ENCODE measurements around the gene UTP25.
"Not testable (repeated sequence)": the region's sequence is repeated elsewhere in the genome, so short reads cannot be mapped to it uniquely, and the experiment has no call there.

UTP25 gene

GRCh38 chr1:209884249-209884648 lies 56.5 kb downstream of the UTP25 start:
- intact Hi-C loops (cut with DNase I) = no loop called here
- no peak for DNase-seq

GRCh38 chr1:209884665-209885117 lies 56.9 kb downstream of the UTP25 start:
- DNase-seq = peak in 15 of 42 donors; percentile 20 to 76 (median 63)
- intact Hi-C loops (cut with DNase I) = no loop called here

GRCh38 chr1:209885403-209886218 lies 57.8 kb downstream of the UTP25 start:
- DNase-seq = no peak
- intact Hi-C loops (cut with DNase I) = no loop called here

- intact Hi-C loops (cut with DNase I) = no loop called here
- no peak for DNase-seq
These were observed 58.4 kb downstream of the UTP25 start for GRCh38 chr1:209886219-209886536.

- DNase-seq; intact Hi-C loops (cut with DNase I): not testable (repeated sequence)
These were observed 60.7 kb downstream of the UTP25 start for GRCh38 chr1:209888291-209889076.

GRCh38 chr1:209889077-209889418 lies 61.3 kb downstream of the UTP25 start:
- no peak for DNase-seq
- intact Hi-C loops (cut with DNase I) = no loop called here

- no peak for DNase-seq
- intact Hi-C loops (cut with DNase I) = no loop called here
These were observed 63.0 kb downstream of the UTP25 start for GRCh38 chr1:209890641-209891330.

- intact Hi-C loops (cut with DNase I) = no loop called here
- DNase-seq = no peak
These were observed 66.0 kb downstream of the UTP25 start for GRCh38 chr1:209893751-209894150.

GRCh38 chr1:209895709-209896108 lies 67.9 kb downstream of the UTP25 start:
- DNase-seq = no peak
- intact Hi-C loops (cut with DNase I) = no loop called here

GRCh38 chr1:209896346-209896745 lies 68.6 kb downstream of the UTP25 start:
- DNase-seq = no peak
- intact Hi-C loops (cut with DNase I) = no loop called here

GRCh38 chr1:209898271-209898670 lies 70.5 kb downstream of the UTP25 start:
- intact Hi-C loops (cut with DNase I); DNase-seq: not testable (repeated sequence)

GRCh38 chr1:209898851-209899250 lies 71.1 kb downstream of the UTP25 start:
- DNase-seq; intact Hi-C loops (cut with DNase I): not testable (repeated sequence)

GRCh38 chr1:209899948-209900347 lies 72.2 kb downstream of the UTP25 start:
- intact Hi-C loops (cut with DNase I) = no loop called here
- DNase-seq = no peak

GRCh38 chr1:209900734-209901133 lies 73.0 kb downstream of the UTP25 start:
- DNase-seq = no peak
- intact Hi-C loops (cut with DNase I) = no loop called here

GRCh38 chr1:209901211-209901610 lies 73.4 kb downstream of the UTP25 start:
- DNase-seq = no peak

GRCh38 chr1:209904774-209905173 lies 77.0 kb downstream of the UTP25 start:
- intact Hi-C loops (cut with DNase I); DNase-seq: not testable (repeated sequence)

More at GRCh38 chr1:209901211-209901610, 73.4 kb downstream of the UTP25 start:
- intact Hi-C loops (cut with DNase I) = no loop called here

All from head of caudate nucleus (tissue), 42 donors.